ENCODE results near the gene OR2B6.

OR2B6 gene

DNA sequence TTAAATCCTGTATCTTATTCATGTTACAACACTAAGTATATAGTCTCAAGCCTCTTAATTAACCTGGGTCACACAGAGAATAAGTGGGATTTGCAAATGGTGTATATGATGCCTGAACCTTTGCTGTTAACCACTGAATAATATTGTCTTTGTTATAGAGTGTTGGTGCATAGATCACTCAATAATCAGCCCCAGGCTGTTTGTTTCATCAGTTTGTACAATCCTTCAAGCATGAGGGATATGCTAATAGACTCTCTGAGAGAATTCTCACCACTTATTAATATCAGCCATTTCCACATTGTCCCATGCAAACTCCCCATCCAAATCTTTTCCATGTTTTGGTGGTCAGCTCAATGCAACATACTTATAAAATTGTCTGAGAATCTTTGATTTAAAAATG lies 21.7 kb downstream of the OR2B6 start:
- TF ChIP-seq, protein P1, sequence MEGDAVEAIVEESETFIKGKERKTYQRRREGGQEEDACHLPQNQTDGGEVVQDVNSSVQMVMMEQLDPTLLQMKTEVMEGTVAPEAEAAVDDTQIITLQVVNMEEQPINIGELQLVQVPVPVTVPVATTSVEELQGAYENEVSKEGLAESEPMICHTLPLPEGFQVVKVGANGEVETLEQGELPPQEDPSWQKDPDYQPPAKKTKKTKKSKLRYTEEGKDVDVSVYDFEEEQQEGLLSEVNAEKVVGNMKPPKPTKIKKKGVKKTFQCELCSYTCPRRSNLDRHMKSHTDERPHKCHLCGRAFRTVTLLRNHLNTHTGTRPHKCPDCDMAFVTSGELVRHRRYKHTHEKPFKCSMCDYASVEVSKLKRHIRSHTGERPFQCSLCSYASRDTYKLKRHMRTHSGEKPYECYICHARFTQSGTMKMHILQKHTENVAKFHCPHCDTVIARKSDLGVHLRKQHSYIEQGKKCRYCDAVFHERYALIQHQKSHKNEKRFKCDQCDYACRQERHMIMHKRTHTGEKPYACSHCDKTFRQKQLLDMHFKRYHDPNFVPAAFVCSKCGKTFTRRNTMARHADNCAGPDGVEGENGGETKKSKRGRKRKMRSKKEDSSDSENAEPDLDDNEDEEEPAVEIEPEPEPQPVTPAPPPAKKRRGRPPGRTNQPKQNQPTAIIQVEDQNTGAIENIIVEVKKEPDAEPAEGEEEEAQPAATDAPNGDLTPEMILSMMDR (IDR thresholded peaks at IDR 0.05) = no peak

- TF ChIP-seq, protein P1 (IDR thresholded peaks at IDR 0.05) = no peak
Observed at GRCh38 chr6:27980111-27980510, 23.1 kb downstream of the OR2B6 start.

GRCh38 chr6:27986928-27987725 lies 30.1 kb downstream of the OR2B6 start:
- TF ChIP-seq, protein P1 (IDR thresholded peaks at IDR 0.05) = no peak

GRCh38 chr6:27994616-27995015 lies 37.6 kb downstream of the OR2B6 start:
- TF ChIP-seq, protein P1 (IDR thresholded peaks at IDR 0.05) = no peak

GRCh38 chr6:28000351-28001045 lies 43.5 kb downstream of the OR2B6 start:
- TF ChIP-seq, protein P1 (IDR thresholded peaks at IDR 0.05) = no peak

- TF ChIP-seq, protein P1 (IDR thresholded peaks at IDR 0.05) = no peak
Observed at GRCh38 chr6:28001351-28001750, 44.3 kb downstream of the OR2B6 start.

DNA sequence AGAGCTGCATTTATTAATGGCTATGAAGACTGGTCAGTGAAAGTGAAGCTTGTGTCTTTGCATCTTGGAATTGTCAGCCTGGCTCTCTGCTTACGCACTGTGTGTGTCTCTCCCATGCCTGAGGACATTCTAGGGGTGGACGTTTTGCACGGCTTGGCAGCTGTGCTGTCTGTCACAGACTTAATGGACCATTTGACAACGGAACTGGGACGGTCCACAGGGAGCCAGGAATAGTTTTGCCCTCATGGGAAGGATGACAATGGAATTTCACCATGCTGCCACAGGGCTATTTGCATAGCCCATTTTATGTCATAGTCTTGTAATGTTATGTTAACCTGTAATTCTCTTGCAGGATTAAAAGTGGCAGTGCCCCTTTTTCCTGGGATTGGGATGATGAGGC lies 44.7 kb downstream of the OR2B6 start:
- TF ChIP-seq, protein P1 (IDR thresholded peaks at IDR 0.05) = no peak

Measured in LNCAP (cell line).